ENCODE results near the gene RBM15. TPM values are rescaled to one million over a fixed set of nuclear protein-coding genes. Genes with fewer than 3 reads are reported as not detected.

Gene RBM15
- total RNA-seq, 1 donor: 54.0 TPM

DNA sequence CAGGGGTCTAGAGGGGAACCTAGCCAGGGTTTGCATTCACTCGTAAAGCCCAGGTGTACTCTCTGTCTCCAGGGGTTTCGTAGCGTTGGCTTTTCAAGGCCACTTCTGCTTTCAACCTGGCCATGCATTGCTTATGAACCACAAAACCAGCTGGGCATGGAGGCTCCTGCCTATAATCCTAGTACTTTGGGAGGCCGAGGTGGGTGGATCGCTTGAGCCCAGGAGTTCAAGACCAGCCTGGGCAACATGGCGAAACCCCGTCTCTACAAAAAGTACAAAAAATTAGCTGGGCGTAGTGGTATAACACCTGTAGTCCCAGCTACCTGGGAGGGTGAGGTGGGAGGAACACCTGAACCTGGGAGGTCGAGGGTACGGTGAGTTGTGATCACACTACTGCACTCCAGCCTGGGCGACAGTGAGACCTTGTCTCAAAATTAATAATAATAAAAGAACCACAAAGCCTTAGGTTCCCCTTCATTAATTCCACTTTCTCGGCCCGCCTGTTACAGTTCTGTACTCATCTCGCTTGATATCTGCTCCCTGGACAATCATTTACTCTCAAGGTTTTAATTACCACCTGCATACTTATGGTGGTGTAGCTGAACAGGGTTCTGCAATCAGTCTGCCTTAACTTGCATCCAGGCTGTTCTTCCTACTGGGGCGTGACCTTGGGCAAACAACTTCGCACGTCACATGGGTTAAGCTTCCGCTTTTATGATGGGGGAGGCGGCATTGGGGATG, 45.6 kb downstream of the RBM15 start:
- TF ChIP-seq, protein P1, sequence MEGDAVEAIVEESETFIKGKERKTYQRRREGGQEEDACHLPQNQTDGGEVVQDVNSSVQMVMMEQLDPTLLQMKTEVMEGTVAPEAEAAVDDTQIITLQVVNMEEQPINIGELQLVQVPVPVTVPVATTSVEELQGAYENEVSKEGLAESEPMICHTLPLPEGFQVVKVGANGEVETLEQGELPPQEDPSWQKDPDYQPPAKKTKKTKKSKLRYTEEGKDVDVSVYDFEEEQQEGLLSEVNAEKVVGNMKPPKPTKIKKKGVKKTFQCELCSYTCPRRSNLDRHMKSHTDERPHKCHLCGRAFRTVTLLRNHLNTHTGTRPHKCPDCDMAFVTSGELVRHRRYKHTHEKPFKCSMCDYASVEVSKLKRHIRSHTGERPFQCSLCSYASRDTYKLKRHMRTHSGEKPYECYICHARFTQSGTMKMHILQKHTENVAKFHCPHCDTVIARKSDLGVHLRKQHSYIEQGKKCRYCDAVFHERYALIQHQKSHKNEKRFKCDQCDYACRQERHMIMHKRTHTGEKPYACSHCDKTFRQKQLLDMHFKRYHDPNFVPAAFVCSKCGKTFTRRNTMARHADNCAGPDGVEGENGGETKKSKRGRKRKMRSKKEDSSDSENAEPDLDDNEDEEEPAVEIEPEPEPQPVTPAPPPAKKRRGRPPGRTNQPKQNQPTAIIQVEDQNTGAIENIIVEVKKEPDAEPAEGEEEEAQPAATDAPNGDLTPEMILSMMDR (IDR thresholded peaks at IDR 0.05; ENCODE audit: insufficient read depth, low read depth, low read length): no peak
- no peak overlapping the region for H3K4me3 ChIP-seq (ENCODE audit: low read depth, low read length)
- DNase-seq (ENCODE audit: low read depth): no peak

GRCh38 chr1:110385369-110385768, 46.2 kb downstream of the RBM15 start:
- no peak overlapping the region for H3K4me3 ChIP-seq (ENCODE audit: low read depth, low read length)
- DNase-seq (ENCODE audit: low read depth): no peak
- TF ChIP-seq, protein P1 (IDR thresholded peaks at IDR 0.05; ENCODE audit: insufficient read depth, low read depth, low read length): no peak

DNA sequence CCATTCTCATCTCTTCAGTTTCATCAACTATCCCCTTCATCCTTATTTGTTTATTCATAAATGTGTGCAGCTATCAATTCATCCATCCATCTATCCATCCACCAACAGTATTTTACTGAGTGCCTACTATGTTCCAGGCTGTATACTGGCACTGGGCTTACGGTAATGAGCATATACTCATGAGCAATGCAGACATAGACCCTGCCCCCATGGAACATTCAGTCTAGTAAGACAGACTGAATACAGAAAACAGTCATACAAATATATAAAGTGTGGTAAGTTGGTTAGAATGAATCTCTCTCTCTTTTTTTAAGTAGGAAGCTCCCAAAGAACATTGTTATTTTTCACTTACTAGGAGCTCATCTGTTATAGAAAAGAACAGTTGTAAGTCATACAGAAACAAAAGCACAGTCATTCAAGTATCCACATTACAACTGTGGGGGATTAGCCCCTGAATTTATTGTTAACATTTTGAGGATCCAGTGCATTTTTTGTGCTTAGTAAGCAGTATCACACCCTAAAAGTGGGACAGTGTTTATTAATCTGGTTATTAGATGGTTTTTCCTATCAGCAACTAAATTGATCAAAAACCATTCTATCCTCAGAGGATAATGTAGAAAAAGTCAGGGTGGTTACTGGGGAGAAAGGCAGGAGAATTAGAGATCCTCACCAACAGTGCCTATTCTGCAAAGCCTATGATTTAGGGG, 48.0 kb downstream of the RBM15 start:
- H3K4me3 ChIP-seq (ENCODE audit: low read depth, low read length): no peak overlapping the region
- DNase-seq (ENCODE audit: low read depth): no peak
- TF ChIP-seq, protein P1 (IDR thresholded peaks at IDR 0.05; ENCODE audit: insufficient read depth, low read depth, low read length): no peak

- H3K4me3 ChIP-seq (ENCODE audit: low read depth, low read length): peak overlapping the region; percentile 62
- peak; percentile 90 for DNase-seq (ENCODE audit: low read depth)
- TF ChIP-seq, protein P1 (IDR thresholded peaks at IDR 0.05; ENCODE audit: insufficient read depth, low read depth, low read length): peak; percentile 14
These were observed 50.9 kb downstream of the RBM15 start for GRCh38 chr1:110390096-110390495.

DNA sequence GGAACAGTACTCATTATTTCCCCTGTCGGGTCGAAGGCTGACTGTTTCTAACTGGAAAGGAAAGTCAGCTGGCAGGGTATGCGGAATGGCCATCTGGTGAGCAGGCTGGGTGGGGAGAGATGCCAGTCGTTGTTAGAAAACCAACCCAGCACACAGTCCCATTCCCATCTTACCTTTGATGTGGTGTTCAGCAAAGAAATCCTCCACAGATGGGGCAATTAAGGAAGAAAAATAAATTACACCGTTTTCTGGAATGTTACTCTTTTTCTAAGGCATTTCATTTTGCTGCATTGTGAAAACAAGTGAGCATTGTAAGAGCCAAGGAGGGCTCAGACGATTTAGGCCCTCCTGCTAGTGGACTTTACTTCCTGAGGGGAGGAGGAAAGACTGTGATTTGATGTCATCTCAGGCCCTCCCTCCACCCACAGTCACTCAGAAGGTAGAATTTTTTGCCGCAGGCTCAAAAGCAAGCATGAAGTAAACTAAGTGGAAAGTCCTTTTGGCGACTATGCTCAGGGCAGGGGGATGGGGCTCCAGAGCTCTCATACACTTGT, 51.6 kb downstream of the RBM15 start, which contains the start of gene SLC16A4:
SLC16A4 (minus strand) TSS at position 335 of the 554 bp plus-strand sequence. CDS start 1,703 bp downstream, outside the sequence.
- peak; percentile 81 for DNase-seq (ENCODE audit: low read depth)
- H3K4me3 ChIP-seq (ENCODE audit: low read depth, low read length): peak within 1 kb of the TSS; percentile 62
- TF ChIP-seq, protein P1 (IDR thresholded peaks at IDR 0.05; ENCODE audit: insufficient read depth, low read depth, low read length): no peak

DNA sequence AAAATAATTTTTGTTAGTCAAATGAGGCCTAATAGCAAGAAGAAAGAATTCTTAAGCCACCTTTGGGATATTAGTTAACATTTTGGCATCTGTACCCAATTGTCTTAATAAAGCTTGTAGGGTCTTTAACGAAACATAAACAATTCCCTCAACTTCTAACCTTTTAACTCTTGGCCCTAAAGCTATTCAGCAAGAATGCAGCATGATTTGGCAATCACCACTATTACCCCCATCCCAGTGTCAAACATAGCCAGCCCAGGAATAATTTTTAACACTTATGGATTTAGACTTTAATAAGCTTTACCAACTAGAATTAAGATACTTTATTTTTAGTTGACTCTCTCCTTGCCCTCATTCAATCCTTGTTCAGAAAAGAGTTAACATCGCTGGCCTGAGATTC, 54.1 kb downstream of the RBM15 start:
- DNase-seq (ENCODE audit: low read depth): peak; percentile 74
- TF ChIP-seq, protein P1 (IDR thresholded peaks at IDR 0.05; ENCODE audit: insufficient read depth, low read depth, low read length): no peak
- no peak overlapping the region for H3K4me3 ChIP-seq (ENCODE audit: low read depth, low read length)

All from fibroblast of villous mesenchyme (primary cell).